GM18511 (cell line): Measurements from ENCODE around the gene GBE1.
A peak's percentile ranks its signal among the peaks of the same experiment; 100 is the strongest.

Experiments
- ATAC-seq: cut with Tn5 transposase; IDR thresholded peaks from one replicate; pipeline ENCODE4 v1.9.1; 2021; ENCODE audit warnings: mild to moderate bottlenecking, moderate library complexity; ENCODE audit not compliant: unreplicated experiment

GBE1 gene

GRCh38 chr3:81707996-81708395, 53.4 kb downstream of the GBE1 start:
- no peak for ATAC-seq

GRCh38 chr3:81702126-81702525, 59.3 kb downstream of the GBE1 start:
- ATAC-seq = no peak

GRCh38 chr3:81699536-81700320, 61.7 kb downstream of the GBE1 start:
- no peak for ATAC-seq

- ATAC-seq = no peak
These were observed 65.4 kb downstream of the GBE1 start for GRCh38 chr3:81696090-81696489.

GRCh38 chr3:81695302-81695701, 66.1 kb downstream of the GBE1 start:
- ATAC-seq = peak; percentile 71

- ATAC-seq = no peak
These were observed 66.8 kb downstream of the GBE1 start for GRCh38 chr3:81694662-81695061.

- ATAC-seq = no peak
These were observed 68.7 kb downstream of the GBE1 start for GRCh38 chr3:81692766-81693165.

- no peak for ATAC-seq
These were observed 71.8 kb downstream of the GBE1 start for GRCh38 chr3:81689617-81690016.

- ATAC-seq = no peak
These were observed 76.6 kb downstream of the GBE1 start for GRCh38 chr3:81684751-81685395.

GRCh38 chr3:81676706-81677456, 84.6 kb downstream of the GBE1 start:
- no peak for ATAC-seq

GRCh38 chr3:81674690-81675089, 86.8 kb downstream of the GBE1 start:
- ATAC-seq = no peak

- ATAC-seq = no peak
These were observed 93.2 kb downstream of the GBE1 start for GRCh38 chr3:81668283-81668682.

GRCh38 chr3:81666502-81667121, 94.8 kb downstream of the GBE1 start:
- peak; percentile 56 for ATAC-seq

GRCh38 chr3:81663114-81663513, 98.3 kb downstream of the GBE1 start:
- no peak for ATAC-seq

- no peak for ATAC-seq
These were observed 101.4 kb downstream of the GBE1 start for GRCh38 chr3:81660036-81660435.

GRCh38 chr3:81658322-81658997, 103.0 kb downstream of the GBE1 start:
- no peak for ATAC-seq

- ATAC-seq = no peak
These were observed 110.3 kb downstream of the GBE1 start for GRCh38 chr3:81651139-81651538.

GRCh38 chr3:81650187-81650586, 111.3 kb downstream of the GBE1 start:
- ATAC-seq = no peak

- no peak for ATAC-seq
These were observed 116.2 kb downstream of the GBE1 start for GRCh38 chr3:81645248-81645647.

- no peak for ATAC-seq
These were observed 117.7 kb downstream of the GBE1 start for GRCh38 chr3:81643721-81644120.

GRCh38 chr3:81638480-81638879, 123.0 kb downstream of the GBE1 start:
- ATAC-seq = no peak
